ENCODE data around the gene DRC3. TPM values are rescaled to one million over a fixed set of nuclear protein-coding genes. Genes with fewer than 3 reads are reported as not detected.

The DRC3 gene
- total and polyA plus RNA-seq, 2 experiments from 2014 or later = 1.1 to 1.8 TPM

DNA sequence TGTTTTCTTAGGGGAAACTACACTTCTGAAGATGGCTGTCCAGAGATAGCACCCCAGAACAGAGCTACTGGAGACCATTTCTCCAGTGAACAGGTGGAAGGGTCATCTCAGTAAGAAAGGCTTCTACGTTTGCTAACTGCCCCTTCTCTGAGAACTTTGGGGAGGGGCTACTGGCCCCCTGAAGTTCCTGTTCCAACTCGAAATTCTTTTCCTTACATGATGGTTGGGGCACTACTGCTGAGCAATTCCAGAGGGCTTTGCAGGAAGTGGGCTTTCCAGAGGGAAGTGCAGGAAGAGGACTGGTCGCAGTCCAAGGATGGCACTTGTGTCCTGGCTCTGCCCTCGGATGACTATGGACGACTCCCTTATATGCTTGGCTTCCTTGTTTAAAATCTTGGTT, 31.6 kb upstream of the DRC3 start:
- H3K4me2 ChIP-seq = no peak overlapping the region
- H2AFZ ChIP-seq = no peak overlapping the region
- WGBS (ENCODE audit: low lambda C conversion rate, missing lambda C conversion rate) = 60% methylated on average over 5 of the region's 5 CpGs
- no peaks in the 10 kb centered on the region for H3K9me2 ChIP-seq (replicated peaks; ENCODE audit: insufficient read depth)
- TF ChIP-seq, protein P1, sequence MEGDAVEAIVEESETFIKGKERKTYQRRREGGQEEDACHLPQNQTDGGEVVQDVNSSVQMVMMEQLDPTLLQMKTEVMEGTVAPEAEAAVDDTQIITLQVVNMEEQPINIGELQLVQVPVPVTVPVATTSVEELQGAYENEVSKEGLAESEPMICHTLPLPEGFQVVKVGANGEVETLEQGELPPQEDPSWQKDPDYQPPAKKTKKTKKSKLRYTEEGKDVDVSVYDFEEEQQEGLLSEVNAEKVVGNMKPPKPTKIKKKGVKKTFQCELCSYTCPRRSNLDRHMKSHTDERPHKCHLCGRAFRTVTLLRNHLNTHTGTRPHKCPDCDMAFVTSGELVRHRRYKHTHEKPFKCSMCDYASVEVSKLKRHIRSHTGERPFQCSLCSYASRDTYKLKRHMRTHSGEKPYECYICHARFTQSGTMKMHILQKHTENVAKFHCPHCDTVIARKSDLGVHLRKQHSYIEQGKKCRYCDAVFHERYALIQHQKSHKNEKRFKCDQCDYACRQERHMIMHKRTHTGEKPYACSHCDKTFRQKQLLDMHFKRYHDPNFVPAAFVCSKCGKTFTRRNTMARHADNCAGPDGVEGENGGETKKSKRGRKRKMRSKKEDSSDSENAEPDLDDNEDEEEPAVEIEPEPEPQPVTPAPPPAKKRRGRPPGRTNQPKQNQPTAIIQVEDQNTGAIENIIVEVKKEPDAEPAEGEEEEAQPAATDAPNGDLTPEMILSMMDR (IDR thresholded peaks at IDR 0.05; ENCODE audit: poor library complexity) = no peak
- TF ChIP-seq EZH2phosphoT487 (IDR thresholded peaks at IDR 0.05; ENCODE audit: low read depth, severe bottlenecking, unreplicated experiment) = no peak
- TF ChIP-seq EZH2 (IDR thresholded peaks at IDR 0.05; ENCODE audit: borderline replicate concordance) = no peak
- peaks cover 77% of the 10 kb centered on the region for H3K4me1 ChIP-seq (ENCODE audit: insufficient read depth)
- no peaks in the 10 kb centered on the region for H4K20me1 ChIP-seq (ENCODE audit: insufficient read depth, poor library complexity, severe bottlenecking)
- DNase-seq (ENCODE audit: low spot score) = no peak
- no peaks in the 10 kb centered on the region for H3K9me3 ChIP-seq (ENCODE audit: low read depth)
- H3K36me3 ChIP-seq (replicated peaks; ENCODE audit: insufficient read depth, low read depth) = no peaks in the 10 kb centered on the region
- peak overlapping the region; percentile 41 for H3K27ac ChIP-seq
- peaks cover 63% of the 10 kb centered on the region for H3K79me2 ChIP-seq
- no peaks in the 10 kb centered on the region for H3K27me3 ChIP-seq
- no peak overlapping the region for H3K4me3 ChIP-seq

DNA sequence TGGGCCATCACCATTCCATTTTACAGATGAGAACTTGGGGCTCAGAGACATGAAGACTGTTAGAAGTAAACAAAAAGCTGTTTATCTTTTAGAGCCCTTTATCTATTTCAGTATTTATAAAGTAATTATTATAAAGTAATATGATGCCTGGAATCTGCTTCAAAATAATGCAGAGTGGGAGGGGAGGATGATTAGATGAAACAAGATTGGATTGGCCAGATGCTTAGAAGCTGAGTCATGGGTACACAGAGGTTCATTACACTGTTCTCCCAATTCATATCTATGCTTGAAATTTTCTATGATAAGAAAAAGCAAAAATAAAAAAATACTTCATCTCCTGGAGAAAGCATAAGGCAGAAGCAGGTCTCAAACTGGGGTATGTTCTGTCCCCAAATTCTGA, 29.8 kb upstream of the DRC3 start:
- H3K4me1 ChIP-seq (ENCODE audit: insufficient read depth) = peaks cover 60% of the 10 kb centered on the region
- TF ChIP-seq, protein P1 (IDR thresholded peaks at IDR 0.05; ENCODE audit: poor library complexity) = no peak
- TF ChIP-seq EZH2 (IDR thresholded peaks at IDR 0.05; ENCODE audit: borderline replicate concordance) (no peak), EZH2phosphoT487 (IDR thresholded peaks at IDR 0.05; ENCODE audit: low read depth, severe bottlenecking, unreplicated experiment) (no peak)
- peak overlapping the region; percentile 58 for H3K4me2 ChIP-seq
- no peaks in the 10 kb centered on the region for H4K20me1 ChIP-seq (ENCODE audit: insufficient read depth, poor library complexity, severe bottlenecking)
- H3K9me3 ChIP-seq (ENCODE audit: low read depth) = no peaks in the 10 kb centered on the region
- no peak overlapping the region for H3K4me3 ChIP-seq
- H3K27me3 ChIP-seq = no peaks in the 10 kb centered on the region
- peaks cover 69% of the 10 kb centered on the region for H3K79me2 ChIP-seq
- no peaks in the 10 kb centered on the region for H3K9me2 ChIP-seq (replicated peaks; ENCODE audit: insufficient read depth)
- peak overlapping the region; percentile 68 for H3K27ac ChIP-seq
- no peaks in the 10 kb centered on the region for H3K36me3 ChIP-seq (replicated peaks; ENCODE audit: insufficient read depth, low read depth)
- DNase-seq (ENCODE audit: low spot score) = no peak
- H2AFZ ChIP-seq = no peak overlapping the region

DNA sequence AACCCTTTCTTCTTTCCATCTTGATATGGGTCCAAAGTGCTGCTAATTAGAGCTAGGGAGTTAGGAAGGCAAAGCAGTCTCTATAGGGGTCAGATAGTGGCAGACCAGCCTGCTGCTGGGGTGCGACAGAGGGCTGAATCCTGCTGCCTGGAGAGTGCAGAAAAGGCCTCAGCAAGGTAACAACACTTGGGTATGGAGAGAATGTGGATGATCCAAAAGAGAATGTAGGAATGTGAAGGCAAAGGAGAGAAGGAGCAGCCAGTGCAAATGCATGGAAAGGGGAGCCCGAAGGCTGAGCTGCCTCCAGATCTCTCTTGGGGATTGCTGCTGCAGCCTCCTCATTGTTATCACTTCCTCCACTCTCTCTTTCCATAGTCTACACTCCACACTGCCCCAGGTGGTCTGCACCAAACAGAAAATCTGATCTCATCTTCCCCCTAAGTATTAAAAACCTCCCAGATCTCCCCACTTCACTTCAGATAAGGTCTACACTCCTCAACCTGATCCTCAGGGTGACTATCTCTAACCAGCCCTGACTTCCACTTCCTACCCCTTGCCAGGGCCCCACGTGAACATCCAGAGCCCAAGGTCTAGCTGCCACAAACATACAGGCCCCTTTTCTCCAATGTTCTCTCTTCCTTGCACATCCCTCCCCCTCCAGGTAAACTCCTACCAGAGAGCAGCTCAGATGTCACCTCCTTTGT, 29.2 kb upstream of the DRC3 start:
- H3K79me2 ChIP-seq = peaks cover 69% of the 10 kb centered on the region
- peak overlapping the region; percentile 68 for H3K27ac ChIP-seq

More for the DNA sequence above, 29.2 kb upstream of the DRC3 start:
- TF ChIP-seq EZH2 (IDR thresholded peaks at IDR 0.05; ENCODE audit: borderline replicate concordance) (no peak), EZH2phosphoT487 (IDR thresholded peaks at IDR 0.05; ENCODE audit: low read depth, severe bottlenecking, unreplicated experiment) (no peak)
- TF ChIP-seq, protein P1 (IDR thresholded peaks at IDR 0.05; ENCODE audit: poor library complexity) = no peak
- WGBS (ENCODE audit: low lambda C conversion rate, missing lambda C conversion rate) = 42% methylated on average over 3 of the region's 3 CpGs
- Histone ChIP-seq H3K9me3 (ENCODE audit: low read depth) (no peaks in the 10 kb centered on the region), H3K4me1 (ENCODE audit: insufficient read depth) (peaks cover 56% of the 10 kb centered on the region), H3K4me3 (no peak overlapping the region), H2AFZ (no peak overlapping the region), H4K20me1 (ENCODE audit: insufficient read depth, poor library complexity, severe bottlenecking) (no peaks in the 10 kb centered on the region), H3K36me3 (replicated peaks; ENCODE audit: insufficient read depth, low read depth) (no peaks in the 10 kb centered on the region), H3K9me2 (replicated peaks; ENCODE audit: insufficient read depth) (no peaks in the 10 kb centered on the region), H3K27me3 (no peaks in the 10 kb centered on the region), H3K4me2 (peak overlapping the region; percentile 58)
- DNase-seq (ENCODE audit: low spot score) = no peak
